K562 (cell line): ENCODE measurements around the gene C7orf25. TPM values are rescaled to one million over a fixed set of nuclear protein-coding genes. Genes with fewer than 3 reads are reported as not detected.

ENCODE experiments used
- BRD4 ChIP-seq: fragments of 200-600 bp; sonication (generic); IDR thresholded peaks from 2 replicates; pipeline ENCODE4 v1.6.1; 2017; ENCODE audit warnings: inconsistent platforms
- CTCFL ChIP-seq: IDR thresholded peaks from 2 replicates; pipeline ENCODE4 v1.6.1; 2011; ENCODE audit warnings: borderline replicate concordance, low read depth, mild to moderate bottlenecking, moderate library complexity, low read length; ENCODE audit not compliant: insufficient read depth, poor library complexity, severe bottlenecking
- PHF21A ChIP-seq: fragments of 450-650 bp; IDR thresholded peaks from 2 replicates; pipeline ENCODE4 v1.6.1; 2017; ENCODE audit warnings: low read depth, borderline replicate concordance
- REST ChIP-seq, 2 experiments: fragments of 450-650 bp; formaldehyde crosslinking in 1 of 2; IDR thresholded peaks; 2 replicates each; pipeline versions ENCODE4 v1.4.0 to v1.6.1; 2014 to 2020; ENCODE audit warnings: mild to moderate bottlenecking in 2 of 2, borderline replicate concordance in 1 of 2, low read depth in 1 of 2
- SMC3 ChIP-seq: conservative IDR thresholded peaks from 2 replicates; pipeline ENCODE4 v1.6.1; 2011; ENCODE audit warnings: low read depth, low read length, improper control_type of control experiment; ENCODE audit not compliant: insufficient read depth
- SPI1 ChIP-seq: IDR thresholded peaks from 2 replicates; pipeline ENCODE4 v1.6.1; 2011; ENCODE audit warnings: low read depth, low read length, control low read depth, borderline replicate concordance
- STAG1 ChIP-seq: sonication (generic); formaldehyde crosslinking; IDR thresholded peaks from 2 replicates; pipeline ENCODE4 v1.5.0; 2020; ENCODE audit warnings: missing genetic modification reagents, borderline replicate concordance
- TCF3 ChIP-seq: sonication (generic); formaldehyde crosslinking; IDR thresholded peaks from 2 replicates; pipeline ENCODE4 v1.4.0; 2020; ENCODE audit warnings: mild to moderate bottlenecking, missing genetic modification reagents
- ZBTB8A ChIP-seq: fragments of 450-650 bp; IDR thresholded peaks from 2 replicates; pipeline ENCODE4 v1.6.1; 2018; ENCODE audit warnings: mild to moderate bottlenecking, moderate library complexity; ENCODE audit not compliant: partially characterized antibody
- ZFP1 ChIP-seq: fragments of 450-650 bp; formaldehyde crosslinking; IDR thresholded peaks from 2 replicates; pipeline ENCODE4 v1.4.0; 2020; ENCODE audit warnings: mild to moderate bottlenecking, mixed read lengths
- polyA plus RNA-seq, 8 experiments: library from polyadenylated mRNA; depleted of rRNA in 4 of 8; stranded (reverse) in 5 of 8; unstranded in 3 of 8; fragments of >200 nt; fragmentation: Nextera tagmentation in 2 of 8; fragmentation: Illumina TruSeq in 1 of 8; extraction: Ambion mirVana in 2 of 8; extraction: Trizol in 1 of 8; gene quantifications; 2 replicates each; pipeline versions ENCODE4 v1.2.1 to v1.2.3, GENCODE V29; 2011 to 2014; ENCODE audit warnings: inconsistent platforms in 1 of 8, missing spikeins in 1 of 8
- total RNA-seq, 7 experiments: library from RNA; depleted of rRNA in 6 of 7; stranded (reverse); fragments of >200 nt in 6 of 7; fragmentation: Illumina TruSeq in 2 of 7; extraction: Trizol in 2 of 7; gene quantifications; 2 replicates each; pipeline versions ENCODE4 v1.2.1 to v1.2.3, GENCODE V29; 2011 to 2021; ENCODE audit warnings: low replicate concordance in 1 of 7
- TF ChIP-seq, protein P1 (sequence below): fragments of 450-650 bp; formaldehyde crosslinking; IDR thresholded peaks from 2 replicates; pipeline ENCODE4 v1.4.0; 2020; ENCODE audit warnings: mild to moderate bottlenecking, moderate library complexity

The C7orf25 gene
- total and polyA plus RNA-seq, 9 of the 15 experiments (the other 6 are each of a cell fraction or from before 2014, with no cell fraction given) = 1.2 to 4.7 (median 1.9) TPM

GRCh38 chr7:42940985-42941847 is 29.3 kb upstream of the C7orf25 start (continued):
- 0 out of 2 replicates have a peak, but pooled peaks have one; percentile 5 for TF ChIP-seq TCF3 (CRISPR knock-in tag)
- no peak for TF ChIP-seq ZFP1
- no peak for TF ChIP-seq ZBTB8A
- peak; percentile 36 for TF ChIP-seq CTCFL
- TF ChIP-seq PHF21A = no peak
- TF ChIP-seq REST (IDR thresholded peaks at IDR 0.05; ENCODE audit: borderline replicate concordance) = peak; percentile 90
- no peak for TF ChIP-seq REST (CRISPR knock-in tag; IDR thresholded peaks at IDR 0.05; ENCODE audit: low read depth)
- peak; percentile 43; the same call in 1 of the 2 replicates for TF ChIP-seq STAG1 (CRISPR knock-in tag)
- TF ChIP-seq, protein P1, sequence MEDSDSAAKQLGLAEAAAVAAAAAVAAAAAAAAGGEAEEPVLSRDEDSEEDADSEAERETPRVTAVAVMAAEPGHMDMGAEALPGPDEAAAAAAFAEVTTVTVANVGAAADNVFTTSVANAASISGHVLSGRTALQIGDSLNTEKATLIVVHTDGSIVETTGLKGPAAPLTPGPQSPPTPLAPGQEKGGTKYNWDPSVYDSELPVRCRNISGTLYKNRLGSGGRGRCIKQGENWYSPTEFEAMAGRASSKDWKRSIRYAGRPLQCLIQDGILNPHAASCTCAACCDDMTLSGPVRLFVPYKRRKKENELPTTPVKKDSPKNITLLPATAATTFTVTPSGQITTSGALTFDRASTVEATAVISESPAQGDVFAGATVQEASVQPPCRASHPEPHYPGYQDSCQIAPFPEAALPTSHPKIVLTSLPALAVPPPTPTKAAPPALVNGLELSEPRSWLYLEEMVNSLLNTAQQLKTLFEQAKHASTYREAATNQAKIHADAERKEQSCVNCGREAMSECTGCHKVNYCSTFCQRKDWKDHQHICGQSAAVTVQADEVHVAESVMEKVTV (CRISPR knock-in tag) = peak; percentile 76
- TF ChIP-seq BRD4 = no peak
- TF ChIP-seq SMC3 = peak; percentile 89
- TF ChIP-seq SPI1 = peak; percentile 77; the same call in 1 of the 2 replicates
